SK-N-SH (cell line): ENCODE results near the gene MOB1B.

Experiments used
- CHD2 ChIP-seq: fragments of 150-350 bp; IDR thresholded peaks from 2 replicates; pipeline ENCODE4 v1.6.1; 2018; ENCODE audit warnings: low read length; ENCODE audit not compliant: partially characterized antibody
- JUND ChIP-seq: IDR thresholded peaks from 2 replicates; pipeline ENCODE4 v1.4.0; 2012
- NRF1 ChIP-seq: IDR thresholded peaks from 2 replicates; pipeline ENCODE4 v1.6.1; 2012; ENCODE audit warnings: low read depth, mild to moderate bottlenecking, low read length
- REST ChIP-seq: IDR thresholded peaks from 2 replicates; pipeline ENCODE4 v1.6.1; 2012; ENCODE audit warnings: mild to moderate bottlenecking, low read depth, low read length, moderate library complexity
- TF ChIP-seq, protein P1 (sequence below): fragments of 200-600 bp; sonication (generic); IDR thresholded peaks from 2 replicates; pipeline ENCODE4 v1.6.1; 2017; ENCODE audit warnings: antibody characterized with exemption, mild to moderate bottlenecking, moderate library complexity

- TF ChIP-seq, protein P1, sequence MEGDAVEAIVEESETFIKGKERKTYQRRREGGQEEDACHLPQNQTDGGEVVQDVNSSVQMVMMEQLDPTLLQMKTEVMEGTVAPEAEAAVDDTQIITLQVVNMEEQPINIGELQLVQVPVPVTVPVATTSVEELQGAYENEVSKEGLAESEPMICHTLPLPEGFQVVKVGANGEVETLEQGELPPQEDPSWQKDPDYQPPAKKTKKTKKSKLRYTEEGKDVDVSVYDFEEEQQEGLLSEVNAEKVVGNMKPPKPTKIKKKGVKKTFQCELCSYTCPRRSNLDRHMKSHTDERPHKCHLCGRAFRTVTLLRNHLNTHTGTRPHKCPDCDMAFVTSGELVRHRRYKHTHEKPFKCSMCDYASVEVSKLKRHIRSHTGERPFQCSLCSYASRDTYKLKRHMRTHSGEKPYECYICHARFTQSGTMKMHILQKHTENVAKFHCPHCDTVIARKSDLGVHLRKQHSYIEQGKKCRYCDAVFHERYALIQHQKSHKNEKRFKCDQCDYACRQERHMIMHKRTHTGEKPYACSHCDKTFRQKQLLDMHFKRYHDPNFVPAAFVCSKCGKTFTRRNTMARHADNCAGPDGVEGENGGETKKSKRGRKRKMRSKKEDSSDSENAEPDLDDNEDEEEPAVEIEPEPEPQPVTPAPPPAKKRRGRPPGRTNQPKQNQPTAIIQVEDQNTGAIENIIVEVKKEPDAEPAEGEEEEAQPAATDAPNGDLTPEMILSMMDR, result no peak
- TF ChIP-seq NRF1 (no peak), CHD2 (no peak), REST (no peak), JUND (no peak)
These were observed 102.2 kb downstream of the MOB1B start for GRCh38 chr4:71004281-71004851.
